ENCODE results near the gene SMARCC1.

- TF ChIP-seq CTCF (IDR thresholded peaks at IDR 0.05) (no peak), POLR2A (IDR thresholded peaks at IDR 0.05) (no peak)
Observed at GRCh38 chr3:47606165-47606564, 175.5 kb downstream of the SMARCC1 start.
